Suppressor macrophage treated with lipopolysaccharide for 4 hours (primary cell): ENCODE measurements around the gene NPHP3.
"Not testable (repeated sequence)": the region's sequence is repeated elsewhere in the genome, so short reads cannot be mapped to it uniquely, and the experiment has no call there.

ENCODE experiments used
- DNase-seq: peaks from one replicate; pipeline ENCODE4 v3.0.0-alpha.2; 2020

NPHP3 gene

GRCh38 chr3:132722165-132723023, at the start of gene NPHP3:
TSS of gene NPHP3 (minus strand) at chr3:132722409. CDS start at chr3:132722355, 54 bp downstream.
- DNase-seq: peak; percentile 98

- DNase-seq: no peak
These were observed 36.5 kb upstream of the NPHP3 start for GRCh38 chr3:132758740-132759139.

- no peak for DNase-seq
These were observed 34.0 kb upstream of the NPHP3 start for GRCh38 chr3:132756108-132756650.

- DNase-seq: peak; percentile 17
These were observed 31.7 kb upstream of the NPHP3 start for GRCh38 chr3:132753946-132754345.

- no peak for DNase-seq
These were observed 27.6 kb upstream of the NPHP3 start for GRCh38 chr3:132749786-132750185.

GRCh38 chr3:132746720-132747119, 24.5 kb upstream of the NPHP3 start:
- not testable (repeated sequence) for DNase-seq

GRCh38 chr3:132738314-132738713, 16.1 kb upstream of the NPHP3 start:
- DNase-seq: no peak

- no peak for DNase-seq
These were observed 13.4 kb upstream of the NPHP3 start for GRCh38 chr3:132735589-132735988.

GRCh38 chr3:132730891-132731580, 8.8 kb upstream of the NPHP3 start:
- DNase-seq: peak; percentile 21

GRCh38 chr3:132726341-132726823, 4.2 kb upstream of the NPHP3 start:
- DNase-seq: peak; percentile 57

- no peak for DNase-seq
These were observed 1.1 kb upstream of the NPHP3 start for GRCh38 chr3:132723024-132723950.

GRCh38 chr3:132721479-132722164, 587 bp downstream of the NPHP3 start:
- peak; percentile 65 for DNase-seq

- DNase-seq: no peak
These were observed 2.0 kb downstream of the NPHP3 start for GRCh38 chr3:132720228-132720627.

GRCh38 chr3:132716372-132716771, 5.8 kb downstream of the NPHP3 start:
- no peak for DNase-seq

- DNase-seq: no peak
These were observed 8.1 kb downstream of the NPHP3 start for GRCh38 chr3:132713977-132714727.

GRCh38 chr3:132710311-132710710, 11.9 kb downstream of the NPHP3 start:
- DNase-seq: no peak

GRCh38 chr3:132709761-132710160, 12.4 kb downstream of the NPHP3 start:
- no peak for DNase-seq

- no peak for DNase-seq
These were observed 18.5 kb downstream of the NPHP3 start for GRCh38 chr3:132703733-132704132.

GRCh38 chr3:132695422-132695821, 26.8 kb downstream of the NPHP3 start:
- DNase-seq: no peak

GRCh38 chr3:132694991-132695390, 27.2 kb downstream of the NPHP3 start:
- DNase-seq: no peak

GRCh38 chr3:132690040-132690439, 32.2 kb downstream of the NPHP3 start:
- no peak for DNase-seq
